GM18499 (cell line): ENCODE measurements around the gene KCNC4.

Experiments used
- ATAC-seq: cut with Tn5 transposase; IDR thresholded peaks from one replicate; pipeline ENCODE4 v1.9.1; 2021; ENCODE audit warnings: moderate number of reproducible peaks; ENCODE audit not compliant: insufficient read depth, unreplicated experiment

KCNC4 gene

GRCh38 chr1:110210604-110211495 lies 736 bp downstream of the KCNC4 start:
- no peak for ATAC-seq

DNA sequence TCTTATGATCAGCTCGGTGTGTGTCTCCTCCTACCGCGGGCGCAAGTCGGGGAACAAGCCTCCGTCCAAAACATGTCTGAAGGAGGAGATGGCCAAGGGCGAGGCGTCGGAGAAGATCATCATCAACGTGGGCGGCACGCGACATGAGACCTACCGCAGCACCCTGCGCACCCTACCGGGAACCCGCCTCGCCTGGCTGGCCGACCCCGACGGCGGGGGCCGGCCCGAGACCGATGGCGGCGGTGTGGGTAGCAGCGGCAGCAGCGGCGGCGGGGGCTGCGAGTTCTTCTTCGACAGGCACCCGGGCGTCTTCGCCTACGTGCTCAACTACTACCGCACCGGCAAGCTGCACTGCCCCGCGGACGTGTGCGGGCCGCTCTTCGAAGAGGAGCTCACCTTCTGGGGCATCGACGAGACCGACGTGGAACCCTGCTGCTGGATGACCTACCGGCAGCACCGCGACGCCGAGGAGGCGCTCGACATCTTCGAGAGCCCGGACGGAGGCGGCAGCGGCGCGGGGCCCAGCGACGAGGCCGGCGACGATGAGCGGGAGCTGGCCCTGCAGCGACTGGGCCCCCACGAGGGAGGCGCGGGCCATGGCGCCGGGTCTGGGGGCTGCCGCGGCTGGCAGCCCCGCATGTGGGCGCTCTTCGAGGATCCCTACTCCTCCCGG lies 1.5 kb downstream of the KCNC4 start:
- ATAC-seq, result no peak

GRCh38 chr1:110212169-110213142 lies 2.3 kb downstream of the KCNC4 start:
- ATAC-seq, result no peak

DNA sequence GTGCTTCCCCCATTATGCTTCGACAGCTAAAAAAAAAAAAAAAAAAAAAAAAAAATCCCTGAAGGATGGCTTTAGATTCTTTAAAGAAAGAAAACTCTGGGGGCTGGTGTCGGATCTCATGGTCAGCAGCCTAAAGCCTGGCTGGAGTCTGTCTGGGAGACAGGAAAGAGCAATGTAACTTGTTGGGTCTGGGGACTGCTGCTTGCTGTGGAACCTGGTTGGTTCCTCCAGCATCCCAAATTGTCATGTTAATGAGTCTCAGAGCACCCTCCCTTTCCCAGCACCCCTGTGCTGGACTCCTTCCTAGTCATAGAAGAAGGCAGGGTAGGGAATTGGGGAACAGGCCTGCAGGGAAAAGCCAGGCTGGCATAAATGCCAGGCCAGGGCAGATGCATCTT lies 3.0 kb downstream of the KCNC4 start:
- no peak for ATAC-seq

DNA sequence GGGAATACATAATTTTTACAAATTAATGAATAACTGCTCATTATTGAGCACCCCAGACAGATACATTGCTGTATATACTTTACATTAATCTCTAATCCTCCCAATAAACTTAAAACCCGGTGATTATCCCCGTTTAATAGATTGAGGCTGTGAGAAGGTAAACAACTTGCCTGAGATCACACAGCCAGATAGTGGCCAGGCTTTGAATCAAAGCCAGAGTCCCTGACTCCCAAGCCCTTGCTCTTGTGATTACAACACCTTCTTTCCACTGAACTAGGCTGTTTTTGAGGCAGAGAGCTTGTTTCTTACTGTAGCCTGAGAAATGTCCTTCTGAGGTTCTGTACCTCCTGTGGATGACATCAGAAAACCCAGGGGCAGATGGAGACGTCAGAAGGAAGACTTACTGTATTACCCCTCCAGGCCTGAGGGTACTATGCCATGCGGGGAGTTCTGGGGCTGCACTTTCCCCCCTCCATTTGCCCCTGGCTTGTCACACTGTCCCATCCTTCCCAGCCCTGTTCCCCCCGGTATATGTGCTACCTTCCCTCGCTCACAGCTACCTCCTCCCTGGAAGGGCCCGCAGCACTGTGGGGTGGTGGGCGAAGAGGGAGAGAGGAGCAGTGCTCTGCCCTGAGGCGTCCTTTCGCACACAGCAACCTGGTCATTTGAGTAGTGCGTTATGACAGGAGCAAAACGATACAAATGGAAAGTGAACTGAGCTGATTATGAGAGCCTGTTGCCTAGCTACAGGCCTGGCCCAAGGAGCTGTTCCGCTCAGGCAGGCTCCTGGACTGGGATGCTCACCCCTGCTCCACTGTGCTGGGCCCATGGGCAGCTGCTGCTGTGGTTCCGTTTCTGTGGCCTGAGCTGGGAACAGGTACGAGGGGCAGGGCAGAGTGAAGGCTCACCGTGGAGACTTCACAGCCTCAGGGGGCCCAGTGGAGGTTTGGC lies 4.6 kb downstream of the KCNC4 start:
- no peak for ATAC-seq

GRCh38 chr1:110215621-110216515 lies 5.8 kb downstream of the KCNC4 start:
- ATAC-seq, result no peak

- no peak for ATAC-seq
Observed at GRCh38 chr1:110216844-110217444, 6.8 kb downstream of the KCNC4 start.

- no peak for ATAC-seq
Observed at GRCh38 chr1:110218137-110218536, 8.0 kb downstream of the KCNC4 start.

- no peak for ATAC-seq
Observed at GRCh38 chr1:110218739-110219138, 8.6 kb downstream of the KCNC4 start.

DNA sequence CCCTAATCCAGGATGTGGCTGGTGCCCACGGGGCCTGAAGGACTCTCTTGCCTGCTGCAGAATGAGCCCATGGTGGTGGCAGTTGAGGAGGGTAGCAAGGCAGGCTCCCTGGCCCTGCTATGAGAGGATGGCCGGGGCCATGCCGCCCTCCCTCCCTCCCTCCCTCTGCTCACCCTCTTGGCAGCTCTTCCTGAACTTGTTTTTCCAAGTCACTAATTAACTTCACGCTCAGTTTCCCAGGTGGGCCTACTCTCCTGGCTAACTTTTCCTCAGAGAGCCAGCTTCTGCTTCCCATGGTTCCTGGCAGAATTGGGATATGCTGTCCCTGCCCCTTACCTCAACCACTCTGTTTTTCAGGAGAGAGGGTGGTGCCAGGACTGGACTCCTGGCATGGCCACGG lies 10.2 kb downstream of the KCNC4 start:
- ATAC-seq, result no peak

DNA sequence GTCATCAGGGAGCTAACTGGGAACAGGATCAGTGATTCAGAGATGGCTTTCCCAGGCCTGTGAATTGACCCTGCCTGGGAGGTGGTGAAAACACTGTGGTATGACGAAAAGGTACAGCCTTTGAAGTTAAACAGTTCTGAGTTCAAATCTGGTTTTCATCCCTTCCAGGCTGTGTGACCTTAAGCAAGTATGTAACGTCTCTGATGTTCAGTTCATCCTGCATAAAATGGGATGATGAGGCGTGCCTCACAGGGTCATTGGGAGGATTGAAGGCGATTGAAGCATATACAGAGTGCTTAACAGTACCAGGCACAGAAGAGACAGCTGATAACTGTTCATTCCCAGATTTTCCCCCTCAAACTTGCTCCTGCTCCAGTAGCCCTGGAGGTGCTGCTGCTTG lies 11.0 kb downstream of the KCNC4 start:
- no peak for ATAC-seq

DNA sequence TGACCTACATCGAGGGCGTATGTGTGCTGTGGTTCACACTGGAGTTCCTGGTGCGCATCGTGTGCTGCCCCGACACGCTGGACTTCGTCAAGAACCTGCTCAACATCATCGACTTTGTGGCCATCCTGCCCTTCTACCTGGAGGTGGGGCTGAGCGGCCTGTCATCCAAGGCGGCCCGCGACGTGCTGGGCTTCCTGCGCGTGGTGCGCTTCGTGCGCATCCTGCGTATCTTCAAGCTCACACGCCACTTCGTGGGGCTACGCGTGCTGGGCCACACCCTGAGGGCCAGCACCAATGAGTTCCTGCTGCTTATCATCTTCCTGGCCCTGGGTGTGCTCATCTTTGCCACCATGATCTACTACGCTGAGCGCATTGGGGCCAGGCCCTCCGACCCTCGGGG lies 13.0 kb downstream of the KCNC4 start:
- ATAC-seq, result no peak

DNA sequence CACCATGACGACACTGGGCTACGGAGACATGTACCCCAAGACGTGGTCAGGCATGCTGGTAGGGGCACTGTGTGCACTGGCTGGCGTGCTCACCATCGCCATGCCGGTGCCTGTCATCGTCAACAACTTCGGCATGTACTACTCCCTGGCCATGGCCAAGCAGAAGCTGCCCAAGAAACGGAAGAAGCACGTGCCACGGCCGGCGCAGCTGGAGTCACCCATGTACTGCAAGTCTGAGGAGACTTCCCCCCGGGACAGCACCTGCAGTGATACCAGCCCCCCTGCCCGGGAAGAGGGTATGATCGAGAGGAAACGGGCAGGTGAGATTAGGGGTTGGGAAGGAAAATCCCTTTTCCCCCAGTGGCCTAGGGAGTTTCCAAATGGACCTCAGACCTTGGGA lies 13.5 kb downstream of the KCNC4 start:
- ATAC-seq, result no peak

- no peak for ATAC-seq
Observed at GRCh38 chr1:110224240-110224995, 14.3 kb downstream of the KCNC4 start.

- ATAC-seq, result no peak
Observed at GRCh38 chr1:110225212-110225611, 15.1 kb downstream of the KCNC4 start.

DNA sequence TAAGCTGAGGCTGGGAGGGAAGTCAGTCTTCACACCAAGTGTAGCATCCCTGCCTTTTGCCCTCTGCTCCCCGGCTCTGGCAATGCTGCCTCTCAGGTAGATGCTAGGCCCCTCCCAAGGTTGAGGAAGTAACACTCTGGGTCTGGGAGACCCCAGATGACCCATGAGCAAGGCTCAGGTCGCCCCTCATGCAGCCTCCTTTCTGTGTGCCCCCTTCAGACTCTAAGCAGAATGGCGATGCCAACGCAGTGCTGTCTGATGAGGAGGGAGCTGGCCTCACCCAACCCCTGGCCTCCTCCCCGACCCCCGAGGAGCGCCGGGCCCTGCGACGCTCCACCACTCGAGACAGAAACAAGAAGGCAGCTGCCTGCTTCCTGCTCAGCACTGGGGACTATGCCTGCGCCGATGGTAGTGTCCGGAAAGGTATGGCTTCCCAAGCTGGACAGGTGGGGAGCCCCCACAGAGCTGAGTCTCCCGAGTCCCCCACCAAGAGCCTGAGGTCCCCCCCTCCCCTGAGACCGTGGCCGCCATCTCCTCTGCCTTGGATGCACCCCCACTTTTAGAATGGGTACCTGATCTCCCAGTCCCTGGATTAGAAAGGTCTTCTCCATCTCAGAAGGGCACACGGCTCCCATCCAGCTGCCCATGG lies 15.8 kb downstream of the KCNC4 start:
- no peak for ATAC-seq

DNA sequence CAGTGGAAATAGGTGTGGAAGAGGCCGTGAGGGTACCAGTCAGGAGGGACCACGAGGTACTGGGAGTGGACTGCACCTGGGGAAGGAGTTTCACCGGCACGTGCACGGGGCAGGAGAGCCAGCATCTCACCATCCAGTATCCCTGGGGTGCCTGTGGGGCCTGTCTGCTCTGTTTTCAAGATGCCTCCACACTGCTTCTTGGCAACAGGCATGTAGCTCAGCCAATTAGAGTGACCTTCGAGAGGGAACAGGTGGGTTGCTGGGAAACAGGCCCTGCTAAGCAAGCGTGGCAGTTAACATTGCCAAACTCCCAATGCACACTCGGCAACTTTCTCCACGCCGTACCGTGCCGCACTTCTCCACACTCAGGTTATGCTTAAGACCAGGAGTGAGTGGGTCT lies 17.7 kb downstream of the KCNC4 start:
- no peak for ATAC-seq
